Loucy (cell line): ENCODE measurements around the gene CD109.
"Not testable (repeated sequence)": the region's sequence is repeated elsewhere in the genome, so short reads cannot be mapped to it uniquely, and the experiment has no call there.

Experiments used
- H2AFZ ChIP-seq: fragments of 200-600 bp; sonication (generic); 2 replicates; pipeline ENCODE4 v1.6.0; 2016; ENCODE audit warnings: antibody characterized with exemption, mild to moderate bottlenecking, low read length, moderate library complexity
- H3F3A ChIP-seq: fragments of 200-600 bp; 2 replicates; pipeline ENCODE4 v1.6.0; 2016; ENCODE audit warnings: antibody characterized with exemption, low read depth, mild to moderate bottlenecking
- H3K27me3 ChIP-seq: fragments of 200-600 bp; sonication (generic); 2 replicates; pipeline ENCODE4 v1.6.1; 2014; ENCODE audit warnings: low read length, mild to moderate bottlenecking; ENCODE audit not compliant: insufficient read depth, poor library complexity, severe bottlenecking
- H3K36me3 ChIP-seq: fragments of 200-600 bp; sonication (generic); 2 replicates; pipeline ENCODE4 v1.6.1; 2016; ENCODE audit warnings: low read length; ENCODE audit not compliant: insufficient read depth
- H3K4me1 ChIP-seq: fragments of 200-600 bp; sonication (generic); 2 replicates; pipeline ENCODE4 v1.5.1; 2014; ENCODE audit warnings: low read length, mild to moderate bottlenecking; ENCODE audit not compliant: insufficient read depth, poor library complexity, severe bottlenecking
- H3K4me2 ChIP-seq: fragments of 200-600 bp; sonication (generic); 2 replicates; pipeline ENCODE4 v1.6.0; 2014; ENCODE audit warnings: antibody characterized with exemption, low read length, low read depth, mild to moderate bottlenecking; ENCODE audit not compliant: poor library complexity, severe bottlenecking
- H3K4me3 ChIP-seq: fragments of 200-600 bp; sonication (generic); 2 replicates; pipeline ENCODE4 v1.5.1; 2014; ENCODE audit warnings: low read length, mild to moderate bottlenecking, mixed read lengths; ENCODE audit not compliant: poor library complexity, severe bottlenecking
- H3K79me2 ChIP-seq: fragments of 200-600 bp; sonication (generic); 2 replicates; pipeline ENCODE4 v1.6.1; 2014; ENCODE audit warnings: low read length; ENCODE audit not compliant: insufficient read depth
- H3K9ac ChIP-seq: fragments of 200-600 bp; sonication (generic); 2 replicates; pipeline ENCODE4 v1.6.0; 2014; ENCODE audit warnings: mild to moderate bottlenecking, low read depth, low read length, moderate library complexity; ENCODE audit not compliant: poor library complexity, severe bottlenecking
- H3K9me2 ChIP-seq: fragments of 200-600 bp; sonication (generic); replicated peaks from 2 replicates; pipeline ENCODE4 v1.6.1; 2016; ENCODE audit warnings: low read depth, low read length, mixed read lengths
- H3K9me3 ChIP-seq: fragments of 200-600 bp; sonication (generic); 2 replicates; pipeline ENCODE4 v1.6.1; 2014; ENCODE audit warnings: mild to moderate bottlenecking, antibody characterized with exemption, low read length, low read depth; ENCODE audit not compliant: insufficient read depth
- H4K20me1 ChIP-seq: fragments of 200-600 bp; sonication (generic); 2 replicates; pipeline ENCODE4 v1.6.0; 2014; ENCODE audit warnings: antibody characterized with exemption, low read length, mild to moderate bottlenecking; ENCODE audit not compliant: insufficient read depth, poor library complexity, severe bottlenecking
- CTCF ChIP-seq: fragments of 200-600 bp; sonication (generic); conservative IDR thresholded peaks from 2 replicates; pipeline ENCODE4 v1.5.1; 2014; ENCODE audit warnings: mild to moderate bottlenecking, antibody characterized with exemption, low read length
- EZH2phosphoT487 ChIP-seq: fragments of 200-600 bp; IDR thresholded peaks from 2 replicates; pipeline ENCODE4 v1.6.1; 2018; ENCODE audit warnings: antibody characterized with exemption, mild to moderate bottlenecking, moderate library complexity, borderline replicate concordance

CD109 gene

GRCh38 chr6:73679009-73679408, 17.0 kb upstream of the CD109 start:
- H4K20me1 ChIP-seq, result no peaks in the 10 kb centered on the region
- no peaks in the 10 kb centered on the region for H3K36me3 ChIP-seq
- no peak overlapping the region for H2AFZ ChIP-seq
- no peak overlapping the region for H3K9ac ChIP-seq
- no peak overlapping the region for H3K4me2 ChIP-seq
- no peak overlapping the region for H3K4me3 ChIP-seq
- TF ChIP-seq EZH2phosphoT487 (no peak), CTCF (no peak)
- H3K79me2 ChIP-seq, result no peaks in the 10 kb centered on the region
- H3K4me1 ChIP-seq, result peaks cover 8% of the 10 kb centered on the region
- no peaks in the 10 kb centered on the region for H3K9me2 ChIP-seq
- no peaks in the 10 kb centered on the region for H3F3A ChIP-seq
- no peaks in the 10 kb centered on the region for H3K27me3 ChIP-seq
- 0 out of 2 replicates have a peak, but pooled peaks cover 2% of the 10 kb centered on the region for H3K9me3 ChIP-seq

GRCh38 chr6:73679846-73680245, 16.2 kb upstream of the CD109 start:
- not testable (repeated sequence) for H3K9me3 ChIP-seq, H3K9me2 ChIP-seq, H4K20me1 ChIP-seq, H2AFZ ChIP-seq, H3K4me2 ChIP-seq, H3K4me3 ChIP-seq, H3K27me3 ChIP-seq, H3K79me2 ChIP-seq, H3K9ac ChIP-seq, H3F3A ChIP-seq, H3K4me1 ChIP-seq, H3K36me3 ChIP-seq

GRCh38 chr6:73680289-73680918, 15.6 kb upstream of the CD109 start:
- Histone ChIP-seq H3K36me3 (no peaks in the 10 kb centered on the region), H3K9me2 (no peaks in the 10 kb centered on the region), H3K4me2 (peak overlapping the region; percentile 34), H4K20me1 (no peaks in the 10 kb centered on the region), H3K9me3 (0 out of 2 replicates have a peak, but pooled peaks cover 2% of the 10 kb centered on the region), H2AFZ (peak overlapping the region; percentile 51), H3K4me3 (no peak overlapping the region), H3K9ac (no peak overlapping the region), H3K79me2 (no peaks in the 10 kb centered on the region), H3K27me3 (no peaks in the 10 kb centered on the region), H3F3A (no peaks in the 10 kb centered on the region), H3K4me1 (peaks cover 8% of the 10 kb centered on the region)
- TF ChIP-seq CTCF (no peak), EZH2phosphoT487 (no peak)

- not testable (repeated sequence) for H3K36me3 ChIP-seq
Measured at GRCh38 chr6:73683574-73683973, 12.4 kb upstream of the CD109 start.

More at GRCh38 chr6:73683574-73683973, 12.4 kb upstream of the CD109 start:
- not testable (repeated sequence) for H3F3A ChIP-seq, H3K9me3 ChIP-seq, H3K9me2 ChIP-seq, H4K20me1 ChIP-seq, H2AFZ ChIP-seq, H3K9ac ChIP-seq, H3K27me3 ChIP-seq, H3K4me3 ChIP-seq, H3K4me2 ChIP-seq, H3K4me1 ChIP-seq, H3K79me2 ChIP-seq
